H1 (cell line): ENCODE results near the gene RPS6KA2. TPM values are rescaled to one million over a fixed set of nuclear protein-coding genes. Genes with fewer than 3 reads are reported as not detected.

Source experiments
- CTCF ChIA-PET: fragments of 300-600 bp; sonication (Branson Sonifier 250); formaldehyde crosslinking; loops from one replicate; lab custom pipeline; 2021; ENCODE audit not compliant: partially characterized antibody; lab: Charles Lee
- POLR2A ChIA-PET: fragments of 300-600 bp; sonication (Branson Sonifier 250); formaldehyde crosslinking; loops from one replicate; lab custom pipeline; 2021; ENCODE audit warnings: inconsistent platforms; ENCODE audit not compliant: partially characterized antibody; lab: Charles Lee
- DNase-seq, 2 experiments: peaks; one replicate each; pipeline versions ENCODE4 v3.0.0 to v3.0.0-alpha.2; 2010 to 2022; ENCODE audit warnings: low spot score in 2 of 2, low read depth in 1 of 2, mixed read lengths in 1 of 2
- FAIRE-seq: peaks from 2 replicates; lab custom pipeline; 2011; peaks lifted over from hg19 to GRCh38; lab: Jason Lieb, UNC
- H2AFZ ChIP-seq: 2 replicates; pipeline ENCODE4 v1.8.1; 2012; ENCODE audit warnings: low read length, inconsistent platforms
- H2AK5ac ChIP-seq: 2 replicates; pipeline ENCODE4 v1.6.1; 2013; ENCODE audit warnings: low read depth, low read length
- H2BK120ac ChIP-seq: replicated peaks from 2 replicates; pipeline ENCODE3; 2013; ENCODE audit warnings: low read depth, low read length, inconsistent platforms
- H2BK12ac ChIP-seq: 2 replicates; pipeline ENCODE4 v1.6.1; 2013; ENCODE audit warnings: low read depth, low read length
- H2BK15ac ChIP-seq: 2 replicates; pipeline ENCODE4 v1.6.1; 2013; ENCODE audit warnings: low read length
- H2BK20ac ChIP-seq: 2 replicates; pipeline ENCODE4 v1.6.1; 2013; ENCODE audit warnings: low read length
- H2BK5ac ChIP-seq: 2 replicates; pipeline ENCODE4 v1.6.1; 2013; ENCODE audit warnings: low read depth, low read length
- H3K14ac ChIP-seq: 2 replicates; pipeline ENCODE4 v1.6.1; 2013; ENCODE audit warnings: inconsistent platforms; ENCODE audit not compliant: insufficient read length
- H3K18ac ChIP-seq: 2 replicates; pipeline ENCODE4 v1.6.1; 2013; ENCODE audit warnings: low read length; ENCODE audit errors: extremely low read depth
- H3K23ac ChIP-seq: 2 replicates; pipeline ENCODE4 v1.6.1; 2013; ENCODE audit warnings: inconsistent platforms; ENCODE audit not compliant: insufficient read length
- H3K23me2 ChIP-seq: 2 replicates; pipeline ENCODE4 v1.6.1; 2013; ENCODE audit warnings: low read depth, low read length
- H3K27ac ChIP-seq: 2 replicates; pipeline ENCODE4 v1.6.1; 2011; ENCODE audit warnings: low read depth, low read length, inconsistent platforms
- H3K27me3 ChIP-seq, 4 experiments: replicated peaks in 1 of 4; 1 replicate in 1 of 4; 2 replicates in 3 of 4; pipeline versions ENCODE4 v1.6.1 to v1.8.1; 2011 to 2013; ENCODE audit warnings: low read length in 3 of 4, mild to moderate bottlenecking in 3 of 4, inconsistent platforms in 2 of 4, mixed read lengths in 2 of 4, moderate library complexity in 1 of 4; ENCODE audit not compliant: control insufficient read depth in 3 of 4, insufficient read depth in 3 of 4; ENCODE audit errors: extremely low read depth in 1 of 4
- H3K36me3 ChIP-seq, 4 experiments: 2 replicates each; pipeline versions ENCODE4 v1.6.1 to v1.8.1; 2011 to 2013; ENCODE audit warnings: mild to moderate bottlenecking in 4 of 4, low read length in 3 of 4, moderate library complexity in 2 of 4, control low read depth in 1 of 4, inconsistent platforms in 1 of 4; ENCODE audit not compliant: insufficient read depth in 4 of 4, control insufficient read depth in 2 of 4
- H3K4ac ChIP-seq: replicated peaks from 2 replicates; pipeline ENCODE3; 2013; ENCODE audit warnings: low read length, low read depth, mixed read lengths, inconsistent platforms; ENCODE audit not compliant: insufficient read length
- H3K4me1 ChIP-seq, 4 experiments: replicated peaks in 1 of 4; 1 replicate in 1 of 4; 2 replicates in 3 of 4; pipeline versions ENCODE4 v1.6.1 to v1.8.1; 2011 to 2013; ENCODE audit warnings: low read length in 3 of 4, inconsistent platforms in 2 of 4, mixed read lengths in 1 of 4; ENCODE audit not compliant: insufficient read depth in 4 of 4, control insufficient read depth in 3 of 4
- H3K4me2 ChIP-seq, 2 experiments: 2 replicates each; pipeline versions ENCODE4 v1.6.1 to v1.8.1; 2011 to 2013; ENCODE audit warnings: low read depth in 2 of 2, low read length in 2 of 2, control low read depth in 1 of 2, inconsistent platforms in 1 of 2, mild to moderate bottlenecking in 1 of 2; ENCODE audit not compliant: insufficient read depth in 1 of 2
- H3K4me3 ChIP-seq, 4 experiments: fragments of 200-600, 300-600 bp in 1 of 4; sonication (generic), shearing (Covaris generic), sonication (Bioruptor Twin) in 1 of 4; 2 replicates each; pipeline versions ENCODE4 v1.5.1 to v1.8.1; 2011 to 2016; ENCODE audit warnings: low read length in 4 of 4, low read depth in 3 of 4, control low read depth in 2 of 4, inconsistent platforms in 2 of 4, mild to moderate bottlenecking in 2 of 4, mixed read lengths in 1 of 4, moderate library complexity in 1 of 4; ENCODE audit not compliant: insufficient read depth in 2 of 4; ENCODE audit errors: extremely low read depth in 1 of 4
- H3K56ac ChIP-seq: replicated peaks from 2 replicates; pipeline ENCODE3; 2013; ENCODE audit warnings: low read depth, mild to moderate bottlenecking, mixed read lengths, low read length, inconsistent platforms; ENCODE audit not compliant: insufficient read length
- H3K79me1 ChIP-seq: 2 replicates; pipeline ENCODE4 v1.6.1; 2013; ENCODE audit warnings: low read depth, low read length, control low read depth
- H3K79me2 ChIP-seq, 2 experiments: 2 replicates each; pipeline versions ENCODE4 v1.6.1 to v1.8.1; 2012 to 2013; ENCODE audit warnings: low read length in 2 of 2, mild to moderate bottlenecking in 2 of 2, inconsistent platforms in 1 of 2; ENCODE audit not compliant: insufficient read depth in 2 of 2, control insufficient read depth in 1 of 2
- H3K9ac ChIP-seq, 4 experiments: replicated peaks in 1 of 4; 1 replicate in 1 of 4; 2 replicates in 3 of 4; pipeline versions ENCODE4 v1.6.1 to v1.8.1; 2011 to 2013; ENCODE audit warnings: low read depth in 3 of 4, low read length in 3 of 4, control low read depth in 2 of 4, mild to moderate bottlenecking in 2 of 4, moderate library complexity in 2 of 4, inconsistent platforms in 1 of 4; ENCODE audit errors: extremely low read depth in 1 of 4
- H3K9me3 ChIP-seq, 2 experiments: 2 replicates each; pipeline versions ENCODE4 v1.6.1 to v1.8.1; 2012 to 2013; ENCODE audit warnings: mild to moderate bottlenecking in 2 of 2, moderate library complexity in 2 of 2, control low read depth in 1 of 2, inconsistent platforms in 1 of 2, low read depth in 1 of 2, low read length in 1 of 2, mixed read lengths in 1 of 2; ENCODE audit not compliant: insufficient read depth in 2 of 2
- H4K20me1 ChIP-seq, 2 experiments: replicated peaks in 1 of 2; 2 replicates each; pipeline versions ENCODE3 to v1.8.1; 2011 to 2013; ENCODE audit warnings: inconsistent platforms in 2 of 2, low read length in 2 of 2, mild to moderate bottlenecking in 1 of 2; ENCODE audit not compliant: insufficient read depth in 2 of 2, control insufficient read depth in 1 of 2
- H4K5ac ChIP-seq: 2 replicates; pipeline ENCODE4 v1.6.1; 2013; ENCODE audit warnings: low read length, low read depth, mixed read lengths, inconsistent platforms; ENCODE audit not compliant: insufficient read length
- H4K8ac ChIP-seq: 2 replicates; pipeline ENCODE4 v1.8.0; 2013; ENCODE audit warnings: mild to moderate bottlenecking, moderate library complexity, low read length, inconsistent platforms; ENCODE audit not compliant: insufficient read depth; ENCODE audit errors: extremely low read depth
- H4K91ac ChIP-seq: replicated peaks from 2 replicates; pipeline ENCODE3; 2013; ENCODE audit warnings: low read length, mixed read lengths, inconsistent platforms; ENCODE audit not compliant: insufficient read length
- ATF2 ChIP-seq: IDR thresholded peaks from 2 replicates; pipeline ENCODE4 v1.6.1; 2012; ENCODE audit warnings: low read length, inconsistent platforms
- BRCA1 ChIP-seq: IDR thresholded peaks from 2 replicates; pipeline ENCODE4 v1.6.1; 2012; ENCODE audit warnings: low read depth, low read length, improper control_type of control experiment
- CBX5 ChIP-seq: fragments of 300-800, 300-1000 bp; sonication (generic); IDR thresholded peaks from 2 replicates; pipeline ENCODE4 v1.7.1; 2016; ENCODE audit warnings: antibody characterized with exemption, low read length, low read depth
- CEBPB ChIP-seq: IDR thresholded peaks from 2 replicates; pipeline ENCODE4 v1.6.1; 2012; ENCODE audit warnings: low read depth, low read length
- E2F6 ChIP-seq: IDR thresholded peaks from 2 replicates; pipeline ENCODE4 v1.6.1; 2012; ENCODE audit warnings: inconsistent platforms
- GABPA ChIP-seq: IDR thresholded peaks from 2 replicates; pipeline ENCODE4 v1.6.1; 2011; ENCODE audit warnings: mild to moderate bottlenecking, low read length, moderate library complexity, borderline replicate concordance; ENCODE audit not compliant: insufficient read depth
- KDM4A ChIP-seq: IDR thresholded peaks from one replicate; pipeline ENCODE4 v1.7.1; 2012; ENCODE audit warnings: low read depth, mild to moderate bottlenecking, moderate library complexity, low read length, inconsistent platforms; ENCODE audit not compliant: severe bottlenecking
- RNF2 ChIP-seq: fragments of 200-900, 300-1000 bp; sonication (generic); IDR thresholded peaks from 2 replicates; pipeline ENCODE4 v1.7.1; 2016; ENCODE audit warnings: borderline replicate concordance, low read depth, mild to moderate bottlenecking, antibody characterized with exemption, low read length; ENCODE audit not compliant: poor library complexity, severe bottlenecking; ENCODE audit errors: missing control alignments
- SIRT6 ChIP-seq: IDR thresholded peaks from one replicate; pipeline ENCODE4 v1.7.1; 2012; ENCODE audit warnings: low read length, inconsistent platforms
- TBP ChIP-seq: IDR thresholded peaks from 2 replicates; pipeline ENCODE4 v1.6.1; 2011; ENCODE audit warnings: low read depth, low read length, improper control_type of control experiment
- YY1 ChIP-seq: IDR thresholded peaks from 2 replicates; pipeline ENCODE4 v1.6.1; 2011; ENCODE audit warnings: low read depth, mild to moderate bottlenecking, low read length
- WGBS, 2 experiments: shearing (Covaris generic) in 1 of 2; methylation state at CpG; one replicate each; pipeline versions ENCODE4 v1.1.6 to v1.1.7; 2013 to 2015; ENCODE audit warnings: low lambda C conversion rate in 2 of 2, mixed read lengths in 2 of 2, inconsistent platforms in 1 of 2, low coverage in 1 of 2, missing lambda C conversion rate in 1 of 2; ENCODE audit not compliant: insufficient replicate concordance in 2 of 2, insufficient coverage in 1 of 2, insufficient read length in 1 of 2; ENCODE audit errors: extremely low coverage in 1 of 2, missing lambda C conversion rate in 1 of 2; 5-methylcytosine and 5-hydroxymethylcytosine counted together
- polyA plus RNA-seq, 7 experiments: library from polyadenylated mRNA; depleted of rRNA in 3 of 7; stranded (reverse) in 5 of 7; unstranded in 2 of 7; fragments of >200 nt in 5 of 7; fragments of 200-250 nt in 2 of 7; gene quantifications; 1 replicate in 5 of 7; 2 replicates in 1 of 7; 4 replicates in 1 of 7; pipeline versions ENCODE4 v1.2.1 to v1.2.3, GENCODE V29; 2011 to 2013; ENCODE audit warnings: missing spikeins in 2 of 7, mixed read lengths in 2 of 7
- total RNA-seq: library from RNA; stranded (reverse); fragmentation: NEBNext Ultra II Directional; extraction: Animal tissue kit (Norgen Biotek cat#: 25700); gene quantifications from 2 replicates; pipeline ENCODE4 v1.2.1, GENCODE V29; 2021

RPS6KA2 gene
- total and polyA plus RNA-seq, 2 of the 8 experiments (the other 6 are each of a cell fraction or from before 2014, with no cell fraction given): 8.8 to 25.7 TPM

- Histone ChIP-seq H4K91ac (no peak overlapping the region), H3K23ac (no peak overlapping the region), H2AFZ (0 out of 2 replicates have a peak overlapping the region, but pooled peaks have one; percentile 49), H3K9me3 (peaks cover 0 to 4% of the 10 kb centered on the region in 2 experiments; a peak in 1 of 4 replicates), H2BK20ac (no peak overlapping the region), H2BK5ac (no peak overlapping the region), H4K5ac (no peak overlapping the region), H3K27ac (no peak overlapping the region), H2BK12ac (no peak overlapping the region), H3K9ac (no peak overlapping the region; a peak in 1 of 7 replicates), H2BK15ac (no peak overlapping the region), H3K27me3 (no peaks in the 10 kb centered on the region; a peak in 1 of 7 replicates), H3K4ac (no peak overlapping the region), H3K36me3 (peaks cover 0 to 5% (median 0%) of the 10 kb centered on the region in 4 experiments; a peak in 1 of 8 replicates), H3K18ac (0 out of 2 replicates have a peak overlapping the region, but pooled peaks have one; percentile 41), H3K4me2 (no peak overlapping the region), H3K79me2 (no peaks in the 10 kb centered on the region), H3K56ac (no peak overlapping the region), H2BK120ac (no peak overlapping the region), H3K14ac (no peak overlapping the region), H3K4me1 (peaks cover 4 to 18% (median 10%) of the 10 kb centered on the region in 4 experiments), H2AK5ac (no peak overlapping the region), H3K4me3 (no peak overlapping the region), H4K8ac (no peak overlapping the region), H3K23me2 (peaks cover 6% of the 10 kb centered on the region), H3K79me1 (no peaks in the 10 kb centered on the region), H4K20me1 (peaks cover 0 to 5% of the 10 kb centered on the region in 2 experiments)
- no peak for FAIRE-seq
- 87% methylated on average over 8 of the region's 8 CpGs; no CpG with 5 or more reads in 1 of the 2 experiments for WGBS, 2 experiments
- CTCF ChIA-PET: interaction anchor here (0.8 to 0.9 kb wide), 2 partner anchors 10 to 118 kb away, joined by 3 read pairs; no protein-coding TSS in a partner anchor
- POLR2A ChIA-PET: interaction anchor here (1.3 kb wide), 1 partner anchor 19 kb away, joined by 3 read pairs; the partner anchor contains the start of gene RPS6KA2
- DNase-seq: no peak
- TF ChIP-seq CBX5 (no peak), YY1 (no peak), BRCA1 (no peak), GABPA (no peak), ATF2 (no peak), TBP (no peak), CEBPB (no peak), SIRT6 (no peak), KDM4A (no peak), E2F6 (no peak), RNF2 (no peak)
Measured at GRCh38 chr6:166645896-166646295, 18.8 kb upstream of the RPS6KA2 start.
